GM19099 (cell line): Measurements from ENCODE around the gene NEUROG2.

Source experiments
- POLR2A ChIP-seq: IDR thresholded peaks from 3 replicates; pipeline ENCODE4 v1.6.1; 2011; ENCODE audit warnings: low read depth; ENCODE audit not compliant: insufficient read length; ENCODE audit errors: extremely low read depth

Gene NEUROG2

GRCh38 chr4:112511093-112511802 is 4.7 kb downstream of the NEUROG2 start:
- TF ChIP-seq POLR2A: no peak

GRCh38 chr4:112510291-112511092 is 5.5 kb downstream of the NEUROG2 start:
- TF ChIP-seq POLR2A: no peak

GRCh38 chr4:112509243-112510141 is 6.5 kb downstream of the NEUROG2 start:
- no peak for TF ChIP-seq POLR2A

GRCh38 chr4:112508356-112508755 is 7.6 kb downstream of the NEUROG2 start:
- no peak for TF ChIP-seq POLR2A

- no peak for TF ChIP-seq POLR2A
Observed at GRCh38 chr4:112504807-112505206, 11.2 kb downstream of the NEUROG2 start.

- TF ChIP-seq POLR2A: no peak
Observed at GRCh38 chr4:112502871-112503270, 13.1 kb downstream of the NEUROG2 start.

GRCh38 chr4:112492321-112492720 is 23.7 kb downstream of the NEUROG2 start:
- TF ChIP-seq POLR2A: no peak

- no peak for TF ChIP-seq POLR2A
Observed at GRCh38 chr4:112485930-112486329, 30.1 kb downstream of the NEUROG2 start.

GRCh38 chr4:112473985-112474384 is 42.0 kb downstream of the NEUROG2 start:
- no peak for TF ChIP-seq POLR2A

- no peak for TF ChIP-seq POLR2A
Observed at GRCh38 chr4:112472318-112472717, 43.7 kb downstream of the NEUROG2 start.
